ENCODE results near the gene HDAC7.

The HDAC7 gene

DNA sequence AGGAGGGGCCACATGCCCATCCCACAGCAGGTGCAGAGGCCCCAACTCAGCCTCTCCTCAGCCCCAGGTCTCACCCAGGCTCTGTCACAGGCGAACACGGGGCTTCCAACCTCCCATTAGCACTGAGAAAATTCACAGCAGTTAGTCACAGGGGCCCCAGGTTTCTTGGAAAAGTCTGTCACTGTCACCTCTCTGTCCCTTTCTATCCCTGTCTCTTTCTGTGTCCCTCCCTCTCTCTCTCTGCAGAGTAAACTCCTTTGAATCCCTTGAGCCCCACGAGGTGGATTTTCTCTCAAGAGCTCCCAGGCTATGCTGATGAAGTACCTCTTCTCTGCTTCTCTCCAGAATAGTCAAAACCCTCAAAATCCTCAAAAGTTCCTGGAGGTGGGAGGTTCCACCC, 80.4 kb downstream of the HDAC7 start:
- H3K27ac ChIP-seq = no peak overlapping the region
- no peaks in the 10 kb centered on the region for H3K36me3 ChIP-seq
- H3K9me3 ChIP-seq (ENCODE audit: severe bottlenecking) = no peaks in the 10 kb centered on the region
- TF ChIP-seq, protein P1, sequence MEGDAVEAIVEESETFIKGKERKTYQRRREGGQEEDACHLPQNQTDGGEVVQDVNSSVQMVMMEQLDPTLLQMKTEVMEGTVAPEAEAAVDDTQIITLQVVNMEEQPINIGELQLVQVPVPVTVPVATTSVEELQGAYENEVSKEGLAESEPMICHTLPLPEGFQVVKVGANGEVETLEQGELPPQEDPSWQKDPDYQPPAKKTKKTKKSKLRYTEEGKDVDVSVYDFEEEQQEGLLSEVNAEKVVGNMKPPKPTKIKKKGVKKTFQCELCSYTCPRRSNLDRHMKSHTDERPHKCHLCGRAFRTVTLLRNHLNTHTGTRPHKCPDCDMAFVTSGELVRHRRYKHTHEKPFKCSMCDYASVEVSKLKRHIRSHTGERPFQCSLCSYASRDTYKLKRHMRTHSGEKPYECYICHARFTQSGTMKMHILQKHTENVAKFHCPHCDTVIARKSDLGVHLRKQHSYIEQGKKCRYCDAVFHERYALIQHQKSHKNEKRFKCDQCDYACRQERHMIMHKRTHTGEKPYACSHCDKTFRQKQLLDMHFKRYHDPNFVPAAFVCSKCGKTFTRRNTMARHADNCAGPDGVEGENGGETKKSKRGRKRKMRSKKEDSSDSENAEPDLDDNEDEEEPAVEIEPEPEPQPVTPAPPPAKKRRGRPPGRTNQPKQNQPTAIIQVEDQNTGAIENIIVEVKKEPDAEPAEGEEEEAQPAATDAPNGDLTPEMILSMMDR (IDR thresholded peaks at IDR 0.05; ENCODE audit: low read depth, low read length) = no peak
- peaks cover 4% of the 10 kb centered on the region for H3K27me3 ChIP-seq (ENCODE audit: insufficient read depth, low read depth, severe bottlenecking)
- H3K4me3 ChIP-seq (ENCODE audit: low read depth, low read length) = no peak overlapping the region
- no peak for DNase-seq

DNA sequence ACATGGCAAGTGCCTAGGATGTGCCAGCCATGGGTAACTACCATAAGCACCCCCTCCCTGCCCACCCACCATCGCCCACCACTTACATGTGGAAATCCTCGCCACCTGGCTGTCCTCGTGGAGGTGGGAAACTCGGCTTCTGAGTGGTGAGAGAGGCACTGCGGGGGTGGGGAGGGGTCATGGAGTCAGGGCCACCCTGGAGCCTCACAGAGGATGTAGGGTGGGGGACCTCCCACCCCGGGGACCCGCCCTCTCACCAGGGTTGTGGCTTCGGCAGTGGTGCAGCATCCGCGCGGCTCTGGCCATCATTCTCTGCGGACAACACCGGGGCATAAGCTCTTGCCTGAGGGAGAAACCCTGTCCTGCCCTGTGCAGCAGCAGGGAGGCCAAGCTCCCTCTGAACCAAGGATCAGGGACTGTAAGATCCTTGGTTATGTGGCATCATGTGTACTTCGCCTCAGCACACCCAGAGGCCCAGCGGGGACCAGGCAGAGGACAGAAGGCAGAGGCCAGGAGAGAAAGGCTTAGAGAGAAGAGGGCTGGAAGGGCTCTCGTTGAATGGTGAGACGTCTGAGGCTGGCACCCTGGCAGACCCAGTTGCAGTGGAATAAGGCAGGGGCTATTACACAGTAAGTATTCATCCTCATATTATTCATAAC, 81.6 kb downstream of the HDAC7 start:
- no peak overlapping the region for H3K27ac ChIP-seq
- no peak for DNase-seq
- H3K9me3 ChIP-seq (ENCODE audit: severe bottlenecking) = no peaks in the 10 kb centered on the region
- H3K36me3 ChIP-seq = no peaks in the 10 kb centered on the region
- TF ChIP-seq, protein P1 (IDR thresholded peaks at IDR 0.05; ENCODE audit: low read depth, low read length) = no peak
- H3K27me3 ChIP-seq (ENCODE audit: insufficient read depth, low read depth, severe bottlenecking) = peaks cover under 1% of the 10 kb centered on the region
- no peak overlapping the region for H3K4me3 ChIP-seq (ENCODE audit: low read depth, low read length)

DNA sequence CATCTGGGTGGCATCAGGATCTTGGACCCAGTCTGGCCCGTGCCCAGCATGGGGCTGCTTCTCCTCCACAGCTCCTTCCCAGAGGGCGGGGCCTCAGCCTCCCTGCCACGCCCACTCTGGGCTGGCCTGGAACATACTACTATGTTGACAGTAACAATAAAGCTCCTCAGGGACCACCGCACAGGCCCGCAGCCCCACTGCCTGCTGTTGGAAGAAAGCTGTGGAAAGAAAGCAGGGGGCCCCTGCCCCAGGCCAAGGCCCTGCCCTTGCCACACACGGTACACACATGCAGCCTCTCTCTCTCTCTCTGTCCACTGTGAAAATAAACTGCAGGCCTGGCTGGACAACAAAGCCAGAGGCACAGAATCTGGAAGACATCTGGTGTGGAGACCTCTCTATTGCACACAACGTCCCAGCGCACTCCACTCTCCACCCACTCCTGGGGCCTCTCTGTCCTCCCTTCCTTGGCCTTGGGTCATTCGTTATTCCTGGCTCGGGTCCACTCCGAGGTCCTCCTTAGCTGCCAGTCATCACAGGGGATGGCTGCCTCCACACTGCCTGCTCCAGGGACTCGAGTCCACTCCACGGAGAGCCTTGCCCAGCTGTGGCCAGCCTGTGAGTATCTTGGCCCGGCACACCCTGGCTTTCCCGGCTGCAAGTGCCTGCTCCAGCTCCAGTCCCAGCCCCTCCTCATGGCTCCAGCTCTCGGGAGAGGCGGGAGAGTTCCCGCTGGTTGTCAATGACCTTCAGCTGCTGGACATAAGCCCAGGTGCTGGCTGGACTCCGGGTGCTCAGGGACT, 82.6 kb downstream of the HDAC7 start:
- Histone ChIP-seq H3K9me3 (ENCODE audit: severe bottlenecking) (no peaks in the 10 kb centered on the region), H3K36me3 (no peaks in the 10 kb centered on the region), H3K27me3 (ENCODE audit: insufficient read depth, low read depth, severe bottlenecking) (no peaks in the 10 kb centered on the region), H3K27ac (no peak overlapping the region), H3K4me3 (ENCODE audit: low read depth, low read length) (no peak overlapping the region)
- DNase-seq = no peak
- TF ChIP-seq, protein P1 (IDR thresholded peaks at IDR 0.05; ENCODE audit: low read depth, low read length) = no peak

DNA sequence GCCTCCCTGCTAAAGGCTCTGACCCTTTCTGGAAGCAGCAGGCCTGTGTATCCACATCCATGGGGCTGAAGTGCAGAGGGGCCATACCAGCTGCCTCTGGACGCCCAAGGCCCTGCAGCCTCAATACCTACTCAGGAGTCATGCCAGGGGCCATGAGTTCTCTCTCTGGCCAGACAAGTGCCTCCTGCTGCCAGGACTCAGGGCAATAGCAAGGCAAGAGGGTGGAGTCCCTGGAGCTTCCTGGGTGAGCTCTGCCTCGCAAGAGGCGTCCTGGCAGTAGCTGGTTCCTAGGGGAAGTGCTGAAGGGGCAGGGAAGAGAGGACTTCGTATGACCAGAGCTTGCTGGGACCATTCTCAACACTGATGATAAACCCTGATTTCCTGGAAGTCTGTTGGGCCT, 83.5 kb downstream of the HDAC7 start:
- H3K9me3 ChIP-seq (ENCODE audit: severe bottlenecking) = no peaks in the 10 kb centered on the region
- H3K36me3 ChIP-seq = no peaks in the 10 kb centered on the region
- no peak for DNase-seq
- no peak overlapping the region for H3K27ac ChIP-seq
- TF ChIP-seq, protein P1 (IDR thresholded peaks at IDR 0.05; ENCODE audit: low read depth, low read length) = no peak
- no peak overlapping the region for H3K4me3 ChIP-seq (ENCODE audit: low read depth, low read length)
- H3K27me3 ChIP-seq (ENCODE audit: insufficient read depth, low read depth, severe bottlenecking) = no peaks in the 10 kb centered on the region

DNA sequence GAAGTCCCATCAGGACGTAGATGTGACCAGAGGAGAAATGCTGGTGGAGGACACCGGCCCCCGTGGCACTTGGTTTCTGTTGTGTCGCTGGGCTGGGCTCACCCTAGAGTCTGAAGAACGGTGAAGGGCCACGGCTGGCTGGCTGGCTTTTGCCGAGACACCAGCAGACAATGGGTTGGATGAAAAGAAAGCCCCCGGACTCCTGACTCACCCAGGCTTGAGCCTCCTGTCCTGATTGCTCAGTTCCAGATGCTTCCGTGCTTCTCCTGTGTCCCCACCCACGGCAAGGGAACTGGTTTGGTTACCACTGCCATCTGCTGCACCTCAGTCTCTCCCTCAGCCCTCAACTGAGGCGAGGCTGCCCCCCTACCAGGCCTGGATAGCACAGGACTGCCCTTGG, 84.1 kb downstream of the HDAC7 start:
- H3K27me3 ChIP-seq (ENCODE audit: insufficient read depth, low read depth, severe bottlenecking) = no peaks in the 10 kb centered on the region
- no peak overlapping the region; the same call in 1 of the 2 replicates for H3K27ac ChIP-seq
- no peak for DNase-seq
- H3K4me3 ChIP-seq (ENCODE audit: low read depth, low read length) = no peak overlapping the region
- H3K9me3 ChIP-seq (ENCODE audit: severe bottlenecking) = no peaks in the 10 kb centered on the region
- TF ChIP-seq, protein P1 (IDR thresholded peaks at IDR 0.05; ENCODE audit: low read depth, low read length) = no peak
- no peaks in the 10 kb centered on the region for H3K36me3 ChIP-seq
